H1 (cell line): ENCODE results near the gene HS3ST5. TPM values are rescaled to one million over a fixed set of nuclear protein-coding genes. Genes with fewer than 3 reads are reported as not detected.

Experiments
- CTCF ChIA-PET: fragments of 300-600 bp; sonication (Branson Sonifier 250); formaldehyde crosslinking; loops from one replicate; lab custom pipeline; 2021; ENCODE audit not compliant: partially characterized antibody; lab: Charles Lee
- POLR2A ChIA-PET: fragments of 300-600 bp; sonication (Branson Sonifier 250); formaldehyde crosslinking; loops from one replicate; lab custom pipeline; 2021; ENCODE audit warnings: inconsistent platforms; ENCODE audit not compliant: partially characterized antibody; lab: Charles Lee
- DNase-seq, 2 experiments: peaks; one replicate each; pipeline versions ENCODE4 v3.0.0 to v3.0.0-alpha.2; 2010 to 2022; ENCODE audit warnings: low spot score in 2 of 2, low read depth in 1 of 2, mixed read lengths in 1 of 2
- FAIRE-seq: peaks from 2 replicates; lab custom pipeline; 2011; peaks lifted over from hg19 to GRCh38; lab: Jason Lieb, UNC
- H2AFZ ChIP-seq: 2 replicates; pipeline ENCODE4 v1.8.1; 2012; ENCODE audit warnings: low read length, inconsistent platforms
- H2AK5ac ChIP-seq: 2 replicates; pipeline ENCODE4 v1.6.1; 2013; ENCODE audit warnings: low read depth, low read length
- H2BK120ac ChIP-seq: replicated peaks from 2 replicates; pipeline ENCODE3; 2013; ENCODE audit warnings: low read depth, low read length, inconsistent platforms
- H2BK12ac ChIP-seq: 2 replicates; pipeline ENCODE4 v1.6.1; 2013; ENCODE audit warnings: low read depth, low read length
- H2BK15ac ChIP-seq: 2 replicates; pipeline ENCODE4 v1.6.1; 2013; ENCODE audit warnings: low read length
- H2BK20ac ChIP-seq: 2 replicates; pipeline ENCODE4 v1.6.1; 2013; ENCODE audit warnings: low read length
- H2BK5ac ChIP-seq: 2 replicates; pipeline ENCODE4 v1.6.1; 2013; ENCODE audit warnings: low read depth, low read length
- H3K14ac ChIP-seq: 2 replicates; pipeline ENCODE4 v1.6.1; 2013; ENCODE audit warnings: inconsistent platforms; ENCODE audit not compliant: insufficient read length
- H3K18ac ChIP-seq: 2 replicates; pipeline ENCODE4 v1.6.1; 2013; ENCODE audit warnings: low read length; ENCODE audit errors: extremely low read depth
- H3K23ac ChIP-seq: 2 replicates; pipeline ENCODE4 v1.6.1; 2013; ENCODE audit warnings: inconsistent platforms; ENCODE audit not compliant: insufficient read length
- H3K23me2 ChIP-seq: 2 replicates; pipeline ENCODE4 v1.6.1; 2013; ENCODE audit warnings: low read depth, low read length
- H3K27ac ChIP-seq: 2 replicates; pipeline ENCODE4 v1.6.1; 2011; ENCODE audit warnings: low read depth, low read length, inconsistent platforms
- H3K27me3 ChIP-seq, 4 experiments: replicated peaks in 1 of 4; 1 replicate in 1 of 4; 2 replicates in 3 of 4; pipeline versions ENCODE4 v1.6.1 to v1.8.1; 2011 to 2013; ENCODE audit warnings: low read length in 3 of 4, mild to moderate bottlenecking in 3 of 4, inconsistent platforms in 2 of 4, mixed read lengths in 2 of 4, moderate library complexity in 1 of 4; ENCODE audit not compliant: control insufficient read depth in 3 of 4, insufficient read depth in 3 of 4; ENCODE audit errors: extremely low read depth in 1 of 4
- H3K36me3 ChIP-seq, 4 experiments: 2 replicates each; pipeline versions ENCODE4 v1.6.1 to v1.8.1; 2011 to 2013; ENCODE audit warnings: mild to moderate bottlenecking in 4 of 4, low read length in 3 of 4, moderate library complexity in 2 of 4, control low read depth in 1 of 4, inconsistent platforms in 1 of 4; ENCODE audit not compliant: insufficient read depth in 4 of 4, control insufficient read depth in 2 of 4
- H3K4ac ChIP-seq: replicated peaks from 2 replicates; pipeline ENCODE3; 2013; ENCODE audit warnings: low read length, low read depth, mixed read lengths, inconsistent platforms; ENCODE audit not compliant: insufficient read length
- H3K4me1 ChIP-seq, 4 experiments: replicated peaks in 1 of 4; 1 replicate in 1 of 4; 2 replicates in 3 of 4; pipeline versions ENCODE4 v1.6.1 to v1.8.1; 2011 to 2013; ENCODE audit warnings: low read length in 3 of 4, inconsistent platforms in 2 of 4, mixed read lengths in 1 of 4; ENCODE audit not compliant: insufficient read depth in 4 of 4, control insufficient read depth in 3 of 4
- H3K4me2 ChIP-seq, 2 experiments: 2 replicates each; pipeline versions ENCODE4 v1.6.1 to v1.8.1; 2011 to 2013; ENCODE audit warnings: low read depth in 2 of 2, low read length in 2 of 2, control low read depth in 1 of 2, inconsistent platforms in 1 of 2, mild to moderate bottlenecking in 1 of 2; ENCODE audit not compliant: insufficient read depth in 1 of 2
- H3K4me3 ChIP-seq, 4 experiments: fragments of 200-600, 300-600 bp in 1 of 4; sonication (generic), shearing (Covaris generic), sonication (Bioruptor Twin) in 1 of 4; 2 replicates each; pipeline versions ENCODE4 v1.5.1 to v1.8.1; 2011 to 2016; ENCODE audit warnings: low read length in 4 of 4, low read depth in 3 of 4, control low read depth in 2 of 4, inconsistent platforms in 2 of 4, mild to moderate bottlenecking in 2 of 4, mixed read lengths in 1 of 4, moderate library complexity in 1 of 4; ENCODE audit not compliant: insufficient read depth in 2 of 4; ENCODE audit errors: extremely low read depth in 1 of 4
- H3K56ac ChIP-seq: replicated peaks from 2 replicates; pipeline ENCODE3; 2013; ENCODE audit warnings: low read depth, mild to moderate bottlenecking, mixed read lengths, low read length, inconsistent platforms; ENCODE audit not compliant: insufficient read length
- H3K79me1 ChIP-seq: 2 replicates; pipeline ENCODE4 v1.6.1; 2013; ENCODE audit warnings: low read depth, low read length, control low read depth
- H3K79me2 ChIP-seq, 2 experiments: 2 replicates each; pipeline versions ENCODE4 v1.6.1 to v1.8.1; 2012 to 2013; ENCODE audit warnings: low read length in 2 of 2, mild to moderate bottlenecking in 2 of 2, inconsistent platforms in 1 of 2; ENCODE audit not compliant: insufficient read depth in 2 of 2, control insufficient read depth in 1 of 2
- H3K9ac ChIP-seq, 4 experiments: replicated peaks in 1 of 4; 1 replicate in 1 of 4; 2 replicates in 3 of 4; pipeline versions ENCODE4 v1.6.1 to v1.8.1; 2011 to 2013; ENCODE audit warnings: low read depth in 3 of 4, low read length in 3 of 4, control low read depth in 2 of 4, mild to moderate bottlenecking in 2 of 4, moderate library complexity in 2 of 4, inconsistent platforms in 1 of 4; ENCODE audit errors: extremely low read depth in 1 of 4
- H3K9me3 ChIP-seq, 2 experiments: 2 replicates each; pipeline versions ENCODE4 v1.6.1 to v1.8.1; 2012 to 2013; ENCODE audit warnings: mild to moderate bottlenecking in 2 of 2, moderate library complexity in 2 of 2, control low read depth in 1 of 2, inconsistent platforms in 1 of 2, low read depth in 1 of 2, low read length in 1 of 2, mixed read lengths in 1 of 2; ENCODE audit not compliant: insufficient read depth in 2 of 2
- H4K20me1 ChIP-seq, 2 experiments: replicated peaks in 1 of 2; 2 replicates each; pipeline versions ENCODE3 to v1.8.1; 2011 to 2013; ENCODE audit warnings: inconsistent platforms in 2 of 2, low read length in 2 of 2, mild to moderate bottlenecking in 1 of 2; ENCODE audit not compliant: insufficient read depth in 2 of 2, control insufficient read depth in 1 of 2
- H4K5ac ChIP-seq: 2 replicates; pipeline ENCODE4 v1.6.1; 2013; ENCODE audit warnings: low read length, low read depth, mixed read lengths, inconsistent platforms; ENCODE audit not compliant: insufficient read length
- H4K8ac ChIP-seq: 2 replicates; pipeline ENCODE4 v1.8.0; 2013; ENCODE audit warnings: mild to moderate bottlenecking, moderate library complexity, low read length, inconsistent platforms; ENCODE audit not compliant: insufficient read depth; ENCODE audit errors: extremely low read depth
- H4K91ac ChIP-seq: replicated peaks from 2 replicates; pipeline ENCODE3; 2013; ENCODE audit warnings: low read length, mixed read lengths, inconsistent platforms; ENCODE audit not compliant: insufficient read length
- WGBS, 2 experiments: shearing (Covaris generic) in 1 of 2; methylation state at CpG; one replicate each; pipeline versions ENCODE4 v1.1.6 to v1.1.7; 2013 to 2015; ENCODE audit warnings: low lambda C conversion rate in 2 of 2, mixed read lengths in 2 of 2, inconsistent platforms in 1 of 2, low coverage in 1 of 2, missing lambda C conversion rate in 1 of 2; ENCODE audit not compliant: insufficient replicate concordance in 2 of 2, insufficient coverage in 1 of 2, insufficient read length in 1 of 2; ENCODE audit errors: extremely low coverage in 1 of 2, missing lambda C conversion rate in 1 of 2; 5-methylcytosine and 5-hydroxymethylcytosine counted together
- polyA plus RNA-seq, 7 experiments: library from polyadenylated mRNA; depleted of rRNA in 3 of 7; stranded (reverse) in 5 of 7; unstranded in 2 of 7; fragments of >200 nt in 5 of 7; fragments of 200-250 nt in 2 of 7; gene quantifications; 1 replicate in 5 of 7; 2 replicates in 1 of 7; 4 replicates in 1 of 7; pipeline versions ENCODE4 v1.2.1 to v1.2.3, GENCODE V29; 2011 to 2013; ENCODE audit warnings: missing spikeins in 2 of 7, mixed read lengths in 2 of 7
- total RNA-seq: library from RNA; stranded (reverse); fragmentation: NEBNext Ultra II Directional; extraction: Animal tissue kit (Norgen Biotek cat#: 25700); gene quantifications from 2 replicates; pipeline ENCODE4 v1.2.1, GENCODE V29; 2021

The HS3ST5 gene
- total and polyA plus RNA-seq, 2 of the 8 experiments (the other 6 are each of a cell fraction or from before 2014, with no cell fraction given): 1.2 to 9.9 TPM

DNA sequence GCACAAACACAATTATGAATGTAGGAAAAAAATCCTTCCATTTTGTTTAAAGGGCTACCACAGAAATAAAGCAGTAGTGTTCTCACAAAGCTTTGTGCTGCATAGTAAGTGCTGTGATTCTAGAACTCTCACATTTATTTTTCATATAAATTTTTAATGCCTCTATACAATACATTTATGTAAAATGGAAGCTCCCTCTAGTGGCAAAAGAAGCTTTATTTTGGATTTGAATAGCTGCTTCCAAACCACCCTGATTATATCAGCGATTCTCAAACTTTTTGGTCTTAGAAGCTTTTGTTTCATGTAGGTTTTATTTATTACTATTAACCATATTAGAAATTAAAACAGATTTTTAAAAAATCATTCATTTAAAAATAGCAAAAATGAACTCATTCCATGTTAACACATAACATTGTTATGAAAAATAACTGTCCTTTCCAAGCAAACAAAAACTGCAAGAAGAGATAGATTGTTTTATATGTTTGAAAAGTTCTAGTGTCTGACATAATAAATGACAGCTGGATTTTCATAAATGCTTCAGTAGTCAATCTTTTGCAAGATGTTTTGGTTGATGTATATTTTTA is 38.4 kb downstream of the HS3ST5 start:
- no peak overlapping the region for H3K9ac ChIP-seq
- no peaks in the 10 kb centered on the region for H4K20me1 ChIP-seq
- H3K14ac ChIP-seq: no peak overlapping the region
- H3K4ac ChIP-seq: no peak overlapping the region
- H3K27ac ChIP-seq: no peak overlapping the region
- peaks cover 0 to 1% (median 0%) of the 10 kb centered on the region in 4 experiments; a peak in 1 of 7 replicates for H3K27me3 ChIP-seq
- no peak overlapping the region for H2AK5ac ChIP-seq
- ChIA-PET POLR2A (interaction anchor here (0.7 kb wide), 1 partner anchor 159 kb away, joined by 3 read pairs; no protein-coding TSS in a partner anchor), CTCF (interaction anchor here (0.6 to 4.3 kb wide), 42 partner anchors 9 to 334 kb away, joined by 3 to 37 read pairs (median 4); partner anchors contain the start of gene HS3ST5)
- H3K4me3 ChIP-seq: no peak overlapping the region
- no peak overlapping the region for H3K23ac ChIP-seq
- FAIRE-seq (no peak), DNase-seq (no peak)
- no peak overlapping the region for H3K56ac ChIP-seq
- H3K4me1 ChIP-seq: no peaks in the 10 kb centered on the region
- peaks cover 0 to 7% (median 0%) of the 10 kb centered on the region in 4 experiments; a peak in 3 of 8 replicates for H3K36me3 ChIP-seq
- H3K9me3 ChIP-seq: peaks cover 6 to 9% of the 10 kb centered on the region in 2 experiments; a peak in 2 of 4 replicates
- no peak overlapping the region for H3K18ac ChIP-seq
- no peak overlapping the region for H4K5ac ChIP-seq
- H2BK15ac ChIP-seq: no peak overlapping the region
- H2BK20ac ChIP-seq: no peak overlapping the region
- H2BK5ac ChIP-seq: no peak overlapping the region
- peaks cover 0 to 41% of the 10 kb centered on the region in 2 experiments; a peak in 3 of 4 replicates for H3K79me2 ChIP-seq
- H3K23me2 ChIP-seq: no peaks in the 10 kb centered on the region
- 0 out of 2 replicates have a peak, but pooled peaks cover 2% of the 10 kb centered on the region for H3K79me1 ChIP-seq
- H2BK120ac ChIP-seq: no peak overlapping the region
- H4K8ac ChIP-seq: no peak overlapping the region
- H3K4me2 ChIP-seq: no peak overlapping the region
- no peak overlapping the region for H4K91ac ChIP-seq
- no peak overlapping the region for H2BK12ac ChIP-seq
- no peak overlapping the region for H2AFZ ChIP-seq
- WGBS, 2 experiments: 93% methylated on average over 1 of the region's 1 CpG; no CpG with 5 or more reads in 1 of the 2 experiments
